Measurements from ENCODE around the gene CCDC171. TPM values are rescaled to one million over a fixed set of nuclear protein-coding genes. Genes with fewer than 3 reads are reported as not detected.

Gene CCDC171
- polyA plus RNA-seq: 1 to 10 TPM in 1 of 2 donors, under 1 TPM in 1; 0.55 to 1.2 TPM

GRCh38 chr9:15552636-15553527, at the start of gene CCDC171:
Gene CCDC171, plus strand, starts transcription at chr9:15553043. Its CDS starts 11,046 bp downstream, at chr9:15564089.
- 0 to 1% methylated on average over 65 of the region's 65 CpGs for WGBS, 2 donors
- Histone ChIP-seq H3K36me3 (ENCODE audit: control insufficient read depth in 2 of 2, insufficient read depth in 2 of 2, low read length in 1 of 2) (no peaks in the 10 kb centered on the region), H3K9me3 (ENCODE audit: control insufficient read depth in 2 of 2, insufficient read depth in 1 of 2, low read depth in 1 of 2, low read length in 1 of 2) (no peaks in the 10 kb centered on the region), H3K4me1 (ENCODE audit: control insufficient read depth in 2 of 2, insufficient read depth in 2 of 2, low read length in 1 of 2) (no peaks in the 10 kb centered on the region), H3K27ac (ENCODE audit: low read depth in 2 of 2, low read length in 1 of 2) (peak within 1 kb of the TSS; percentile 87 to 95), H3K27me3 (ENCODE audit: control insufficient read depth in 1 of 2, insufficient read depth in 2 of 2, low read length in 2 of 2) (no peaks in the 10 kb centered on the region), H3K4me3 (ENCODE audit: low read depth in 1 of 2, low read length in 2 of 2) (peak within 1 kb of the TSS; percentile 72)

- no peak overlapping the region for H3K4me3 ChIP-seq (ENCODE audit: low read depth in 1 of 2, low read length in 2 of 2)
- H3K9me3 ChIP-seq (ENCODE audit: control insufficient read depth in 2 of 2, insufficient read depth in 1 of 2, low read depth in 1 of 2, low read length in 1 of 2): no peaks in the 10 kb centered on the region
- H3K27ac ChIP-seq (ENCODE audit: low read depth in 2 of 2, low read length in 1 of 2): no peak overlapping the region
- WGBS, 2 donors: 87 to 88% methylated on average over 3 of the region's 3 CpGs
- peaks cover 0 to 2% of the 10 kb centered on the region in 2 donors for H3K36me3 ChIP-seq (ENCODE audit: control insufficient read depth in 2 of 2, insufficient read depth in 2 of 2, low read length in 1 of 2)
- H3K27me3 ChIP-seq (ENCODE audit: control insufficient read depth in 1 of 2, insufficient read depth in 2 of 2, low read length in 2 of 2): no peaks in the 10 kb centered on the region
- H3K4me1 ChIP-seq (ENCODE audit: control insufficient read depth in 2 of 2, insufficient read depth in 2 of 2, low read length in 1 of 2): no peaks in the 10 kb centered on the region
Measured at GRCh38 chr9:15505921-15506320, 46.9 kb upstream of the CCDC171 start.

- Histone ChIP-seq H3K4me1 (ENCODE audit: control insufficient read depth in 2 of 2, insufficient read depth in 2 of 2, low read length in 1 of 2) (no peaks in the 10 kb centered on the region), H3K27ac (ENCODE audit: low read depth in 2 of 2, low read length in 1 of 2) (peak overlapping the region; percentile 83 to 91), H3K27me3 (ENCODE audit: control insufficient read depth in 1 of 2, insufficient read depth in 2 of 2, low read length in 2 of 2) (no peaks in the 10 kb centered on the region), H3K36me3 (ENCODE audit: control insufficient read depth in 2 of 2, insufficient read depth in 2 of 2, low read length in 1 of 2) (no peaks in the 10 kb centered on the region), H3K9me3 (ENCODE audit: control insufficient read depth in 2 of 2, insufficient read depth in 1 of 2, low read depth in 1 of 2, low read length in 1 of 2) (no peaks in the 10 kb centered on the region), H3K4me3 (ENCODE audit: low read depth in 1 of 2, low read length in 2 of 2) (peak overlapping the region; percentile 86 to 94)
- 1 to 3% methylated on average over 44 to 76 of the region's 76 CpGs for WGBS, 2 donors
Measured at GRCh38 chr9:15509931-15510788, 42.7 kb upstream of the CCDC171 start.

GRCh38 chr9:15510789-15511575, 41.9 kb upstream of the CCDC171 start, which contains the start of gene PSIP1:
Gene PSIP1, minus strand, starts transcription at chr9:15510970. Its CDS starts 782 bp downstream, at chr9:15510188.
- H3K27ac ChIP-seq (ENCODE audit: low read depth in 2 of 2, low read length in 1 of 2): peak within 1 kb of the TSS; percentile 83 to 91
- H3K4me3 ChIP-seq (ENCODE audit: low read depth in 1 of 2, low read length in 2 of 2): peak within 1 kb of the TSS; percentile 86 to 94
- H3K36me3 ChIP-seq (ENCODE audit: control insufficient read depth in 2 of 2, insufficient read depth in 2 of 2, low read length in 1 of 2): no peaks in the 10 kb centered on the region
- H3K27me3 ChIP-seq (ENCODE audit: control insufficient read depth in 1 of 2, insufficient read depth in 2 of 2, low read length in 2 of 2): no peaks in the 10 kb centered on the region
- no peaks in the 10 kb centered on the region for H3K9me3 ChIP-seq (ENCODE audit: control insufficient read depth in 2 of 2, insufficient read depth in 1 of 2, low read depth in 1 of 2, low read length in 1 of 2)
- H3K4me1 ChIP-seq (ENCODE audit: control insufficient read depth in 2 of 2, insufficient read depth in 2 of 2, low read length in 1 of 2): no peaks in the 10 kb centered on the region
- 0 to 1% methylated on average over 58 to 72 of the region's 72 CpGs for WGBS, 2 donors

- Histone ChIP-seq H3K4me3 (ENCODE audit: low read depth in 1 of 2, low read length in 2 of 2) (no peak overlapping the region), H3K36me3 (ENCODE audit: control insufficient read depth in 2 of 2, insufficient read depth in 2 of 2, low read length in 1 of 2) (no peaks in the 10 kb centered on the region), H3K9me3 (ENCODE audit: control insufficient read depth in 2 of 2, insufficient read depth in 1 of 2, low read depth in 1 of 2, low read length in 1 of 2) (no peaks in the 10 kb centered on the region), H3K4me1 (ENCODE audit: control insufficient read depth in 2 of 2, insufficient read depth in 2 of 2, low read length in 1 of 2) (no peaks in the 10 kb centered on the region), H3K27ac (ENCODE audit: low read depth in 2 of 2, low read length in 1 of 2) (no peak overlapping the region), H3K27me3 (ENCODE audit: control insufficient read depth in 1 of 2, insufficient read depth in 2 of 2, low read length in 2 of 2) (no peaks in the 10 kb centered on the region)
- 85 to 96% methylated on average over 1 of the region's 1 CpG for WGBS, 2 donors
Measured at GRCh38 chr9:15512204-15512603, 40.6 kb upstream of the CCDC171 start.

- WGBS, 2 donors: 65 to 75% methylated on average over 3 of the region's 3 CpGs
- H3K27me3 ChIP-seq (ENCODE audit: control insufficient read depth in 1 of 2, insufficient read depth in 2 of 2, low read length in 2 of 2): no peaks in the 10 kb centered on the region
Measured at GRCh38 chr9:15512889-15513288, 40.0 kb upstream of the CCDC171 start.

GRCh38 chr9:15513335-15513734, 39.5 kb upstream of the CCDC171 start:
- no peak overlapping the region for H3K27ac ChIP-seq (ENCODE audit: low read depth in 2 of 2, low read length in 1 of 2)
- H3K27me3 ChIP-seq (ENCODE audit: control insufficient read depth in 1 of 2, insufficient read depth in 2 of 2, low read length in 2 of 2): no peaks in the 10 kb centered on the region
- no peak overlapping the region for H3K4me3 ChIP-seq (ENCODE audit: low read depth in 1 of 2, low read length in 2 of 2)
- no peaks in the 10 kb centered on the region for H3K36me3 ChIP-seq (ENCODE audit: control insufficient read depth in 2 of 2, insufficient read depth in 2 of 2, low read length in 1 of 2)
- WGBS, 2 donors: 46 to 57% methylated on average over 1 of the region's 1 CpG
- no peaks in the 10 kb centered on the region for H3K9me3 ChIP-seq (ENCODE audit: control insufficient read depth in 2 of 2, insufficient read depth in 1 of 2, low read depth in 1 of 2, low read length in 1 of 2)
- no peaks in the 10 kb centered on the region for H3K4me1 ChIP-seq (ENCODE audit: control insufficient read depth in 2 of 2, insufficient read depth in 2 of 2, low read length in 1 of 2)

More at GRCh38 chr9:15512889-15513288, 40.0 kb upstream of the CCDC171 start:
- Histone ChIP-seq H3K9me3 (ENCODE audit: control insufficient read depth in 2 of 2, insufficient read depth in 1 of 2, low read depth in 1 of 2, low read length in 1 of 2) (no peaks in the 10 kb centered on the region), H3K27ac (ENCODE audit: low read depth in 2 of 2, low read length in 1 of 2) (no peak overlapping the region), H3K36me3 (ENCODE audit: control insufficient read depth in 2 of 2, insufficient read depth in 2 of 2, low read length in 1 of 2) (no peaks in the 10 kb centered on the region), H3K4me3 (ENCODE audit: low read depth in 1 of 2, low read length in 2 of 2) (no peak overlapping the region), H3K4me1 (ENCODE audit: control insufficient read depth in 2 of 2, insufficient read depth in 2 of 2, low read length in 1 of 2) (no peaks in the 10 kb centered on the region)

GRCh38 chr9:15519831-15520230, 33.0 kb upstream of the CCDC171 start:
- Histone ChIP-seq H3K4me3 (ENCODE audit: low read depth in 1 of 2, low read length in 2 of 2) (no peak overlapping the region), H3K27ac (ENCODE audit: low read depth in 2 of 2, low read length in 1 of 2) (no peak overlapping the region), H3K9me3 (ENCODE audit: control insufficient read depth in 2 of 2, insufficient read depth in 1 of 2, low read depth in 1 of 2, low read length in 1 of 2) (no peaks in the 10 kb centered on the region), H3K4me1 (ENCODE audit: control insufficient read depth in 2 of 2, insufficient read depth in 2 of 2, low read length in 1 of 2) (no peaks in the 10 kb centered on the region), H3K36me3 (ENCODE audit: control insufficient read depth in 2 of 2, insufficient read depth in 2 of 2, low read length in 1 of 2) (no peaks in the 10 kb centered on the region), H3K27me3 (ENCODE audit: control insufficient read depth in 1 of 2, insufficient read depth in 2 of 2, low read length in 2 of 2) (no peaks in the 10 kb centered on the region)
- 92% methylated on average over 2 of the region's 2 CpGs for WGBS, 2 donors

GRCh38 chr9:15521254-15521653, 31.6 kb upstream of the CCDC171 start:
- Histone ChIP-seq H3K36me3 (ENCODE audit: control insufficient read depth in 2 of 2, insufficient read depth in 2 of 2, low read length in 1 of 2) (no peaks in the 10 kb centered on the region), H3K4me1 (ENCODE audit: control insufficient read depth in 2 of 2, insufficient read depth in 2 of 2, low read length in 1 of 2) (no peaks in the 10 kb centered on the region)
- 78% methylated on average over 8 of the region's 8 CpGs for WGBS, 2 donors

More at GRCh38 chr9:15521254-15521653, 31.6 kb upstream of the CCDC171 start:
- Histone ChIP-seq H3K4me3 (ENCODE audit: low read depth in 1 of 2, low read length in 2 of 2) (no peak overlapping the region), H3K9me3 (ENCODE audit: control insufficient read depth in 2 of 2, insufficient read depth in 1 of 2, low read depth in 1 of 2, low read length in 1 of 2) (no peaks in the 10 kb centered on the region), H3K27me3 (ENCODE audit: control insufficient read depth in 1 of 2, insufficient read depth in 2 of 2, low read length in 2 of 2) (no peaks in the 10 kb centered on the region), H3K27ac (ENCODE audit: low read depth in 2 of 2, low read length in 1 of 2) (no peak overlapping the region)
